ENCODE data around the gene GSTP1.

Gene GSTP1

DNA sequence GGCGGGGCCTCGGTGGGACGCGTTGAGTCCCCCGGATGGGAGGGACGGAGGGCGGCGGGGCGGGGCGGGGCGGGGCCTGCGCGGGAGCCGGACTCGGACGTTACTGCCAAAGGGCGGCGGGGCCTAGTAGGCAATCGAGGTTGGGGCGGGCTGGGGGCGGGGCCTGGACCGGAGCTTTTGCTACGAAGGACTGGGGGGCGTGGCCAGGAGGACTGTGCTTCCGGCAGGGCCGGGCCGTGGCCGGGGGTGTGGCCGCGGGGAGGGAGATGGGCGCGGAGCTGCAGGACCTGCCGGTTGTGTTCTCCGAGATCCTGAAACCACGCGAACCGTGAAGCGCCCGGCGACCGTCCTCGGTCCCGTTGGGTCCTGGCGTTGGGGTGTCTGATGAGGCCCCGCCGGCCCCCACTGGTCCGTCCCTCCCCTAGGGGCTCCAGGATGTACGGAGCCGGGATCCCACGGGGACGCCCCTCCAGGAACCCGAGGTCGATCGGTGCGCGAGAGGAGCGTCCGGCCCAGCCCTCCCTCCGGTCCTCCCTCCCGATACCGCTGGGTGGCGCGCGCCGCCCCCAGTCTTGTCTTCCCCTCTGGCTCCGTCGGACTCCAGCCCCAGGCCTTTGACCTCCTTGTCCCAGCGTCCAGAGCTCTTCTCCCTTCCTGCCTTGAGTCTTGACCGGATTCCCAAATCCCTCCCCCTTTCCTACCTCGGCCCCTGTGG lies 46.8 kb downstream of the GSTP1 start:
- no peaks in the 10 kb centered on the region for H3K9me3 ChIP-seq (ENCODE audit: control insufficient read depth, insufficient read depth, low read length)
- H3K4me3 ChIP-seq (ENCODE audit: low read length): peak overlapping the region; percentile 92
- no peaks in the 10 kb centered on the region; the same call in none of the 2 replicates for H3K79me2 ChIP-seq (ENCODE audit: control insufficient read depth, low read length)
- TF ChIP-seq EZH2phosphoT487 (IDR thresholded peaks at IDR 0.05; ENCODE audit: borderline replicate concordance, low read length): no peak
- TF ChIP-seq, protein P1, sequence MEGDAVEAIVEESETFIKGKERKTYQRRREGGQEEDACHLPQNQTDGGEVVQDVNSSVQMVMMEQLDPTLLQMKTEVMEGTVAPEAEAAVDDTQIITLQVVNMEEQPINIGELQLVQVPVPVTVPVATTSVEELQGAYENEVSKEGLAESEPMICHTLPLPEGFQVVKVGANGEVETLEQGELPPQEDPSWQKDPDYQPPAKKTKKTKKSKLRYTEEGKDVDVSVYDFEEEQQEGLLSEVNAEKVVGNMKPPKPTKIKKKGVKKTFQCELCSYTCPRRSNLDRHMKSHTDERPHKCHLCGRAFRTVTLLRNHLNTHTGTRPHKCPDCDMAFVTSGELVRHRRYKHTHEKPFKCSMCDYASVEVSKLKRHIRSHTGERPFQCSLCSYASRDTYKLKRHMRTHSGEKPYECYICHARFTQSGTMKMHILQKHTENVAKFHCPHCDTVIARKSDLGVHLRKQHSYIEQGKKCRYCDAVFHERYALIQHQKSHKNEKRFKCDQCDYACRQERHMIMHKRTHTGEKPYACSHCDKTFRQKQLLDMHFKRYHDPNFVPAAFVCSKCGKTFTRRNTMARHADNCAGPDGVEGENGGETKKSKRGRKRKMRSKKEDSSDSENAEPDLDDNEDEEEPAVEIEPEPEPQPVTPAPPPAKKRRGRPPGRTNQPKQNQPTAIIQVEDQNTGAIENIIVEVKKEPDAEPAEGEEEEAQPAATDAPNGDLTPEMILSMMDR (IDR thresholded peaks at IDR 0.05; ENCODE audit: low read depth, low read length, poor library complexity, severe bottlenecking): peak; percentile 88
- peaks cover 6% of the 10 kb centered on the region; the same call in 1 of the 2 replicates for H3K36me3 ChIP-seq (ENCODE audit: control insufficient read depth, low read length)
- peak overlapping the region; percentile 75 for H3K27ac ChIP-seq (ENCODE audit: low read depth, low read length)
- peak overlapping the region; percentile 96 for H3K4me2 ChIP-seq (ENCODE audit: low read length)
- peaks cover 2% of the 10 kb centered on the region; the same call in 1 of the 2 replicates for H3F3A ChIP-seq (ENCODE audit: control insufficient read depth, insufficient read depth)
- no peaks in the 10 kb centered on the region for H4K20me1 ChIP-seq (ENCODE audit: control insufficient read depth, insufficient read depth, low read depth, low read length)
- H3K4me1 ChIP-seq (ENCODE audit: control insufficient read depth, low read length): peaks cover 30% of the 10 kb centered on the region
- no peaks in the 10 kb centered on the region for H3K9me2 ChIP-seq (replicated peaks; ENCODE audit: control insufficient read depth, low read length)
- no peaks in the 10 kb centered on the region for H3K27me3 ChIP-seq (ENCODE audit: control insufficient read depth, low read length)

DNA sequence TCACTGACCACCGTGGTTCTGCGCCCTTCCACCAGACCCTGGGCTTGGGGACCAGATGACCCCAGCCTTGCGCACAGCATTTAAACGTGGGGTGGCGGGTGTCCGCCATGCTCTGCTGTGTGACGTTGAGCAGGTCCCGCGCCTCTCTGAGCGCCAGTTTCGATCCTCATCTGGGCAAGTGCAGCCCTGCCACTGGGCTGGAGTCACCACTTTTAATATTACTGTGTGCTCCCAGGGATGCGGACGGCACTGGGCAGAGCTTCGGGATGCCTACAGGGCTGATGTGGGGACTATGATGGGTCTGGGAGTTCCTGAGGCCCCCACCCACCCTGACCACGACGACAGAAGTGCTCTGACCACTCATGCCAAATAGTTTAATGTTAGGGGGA lies 47.3 kb downstream of the GSTP1 start:
- Histone ChIP-seq H3F3A (ENCODE audit: control insufficient read depth, insufficient read depth) (no peaks in the 10 kb centered on the region), H3K27ac (ENCODE audit: low read depth, low read length) (peak overlapping the region; percentile 52; the same call in 1 of the 2 replicates), H3K9me3 (ENCODE audit: control insufficient read depth, insufficient read depth, low read length) (no peaks in the 10 kb centered on the region), H3K36me3 (ENCODE audit: control insufficient read depth, low read length) (peaks cover 6% of the 10 kb centered on the region; the same call in 1 of the 2 replicates), H4K20me1 (ENCODE audit: control insufficient read depth, insufficient read depth, low read depth, low read length) (no peaks in the 10 kb centered on the region), H3K4me2 (ENCODE audit: low read length) (peak overlapping the region; percentile 96), H3K9me2 (replicated peaks; ENCODE audit: control insufficient read depth, low read length) (no peaks in the 10 kb centered on the region), H3K4me3 (ENCODE audit: low read length) (peak overlapping the region; percentile 92), H3K27me3 (ENCODE audit: control insufficient read depth, low read length) (no peaks in the 10 kb centered on the region), H3K4me1 (ENCODE audit: control insufficient read depth, low read length) (peaks cover 30% of the 10 kb centered on the region), H3K79me2 (ENCODE audit: control insufficient read depth, low read length) (no peaks in the 10 kb centered on the region; the same call in none of the 2 replicates)
- no peak for TF ChIP-seq EZH2phosphoT487 (IDR thresholded peaks at IDR 0.05; ENCODE audit: borderline replicate concordance, low read length)
- TF ChIP-seq, protein P1 (IDR thresholded peaks at IDR 0.05; ENCODE audit: low read depth, low read length, poor library complexity, severe bottlenecking): peak; percentile 12

DNA sequence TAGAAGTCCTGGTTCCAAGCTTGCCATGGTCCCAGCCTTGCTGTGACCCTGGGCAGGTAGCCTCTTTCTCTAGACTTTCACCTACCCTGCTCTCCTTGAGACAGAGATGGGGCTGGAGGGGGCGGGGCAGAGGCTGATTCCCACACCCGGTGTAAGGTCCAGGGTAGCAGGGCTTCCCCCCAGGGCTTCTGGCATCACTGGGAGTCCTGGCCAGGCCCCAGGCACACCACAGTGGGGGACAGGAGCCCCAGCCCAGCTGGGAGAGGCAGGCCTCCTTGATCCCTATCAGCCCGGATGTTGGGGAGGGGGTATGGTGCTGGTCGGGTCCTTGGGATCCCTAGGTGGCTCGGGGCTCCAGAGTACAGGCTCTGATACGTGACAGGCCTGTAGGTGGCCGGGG lies 47.8 kb downstream of the GSTP1 start:
- no peaks in the 10 kb centered on the region for H3K27me3 ChIP-seq (ENCODE audit: control insufficient read depth, low read length)
- H3K4me1 ChIP-seq (ENCODE audit: control insufficient read depth, low read length): peaks cover 30% of the 10 kb centered on the region
- H3K9me3 ChIP-seq (ENCODE audit: control insufficient read depth, insufficient read depth, low read length): no peaks in the 10 kb centered on the region
- TF ChIP-seq EZH2phosphoT487 (IDR thresholded peaks at IDR 0.05; ENCODE audit: borderline replicate concordance, low read length): no peak
- TF ChIP-seq, protein P1 (IDR thresholded peaks at IDR 0.05; ENCODE audit: low read depth, low read length, poor library complexity, severe bottlenecking): no peak
- H3K27ac ChIP-seq (ENCODE audit: low read depth, low read length): no peak overlapping the region
- no peaks in the 10 kb centered on the region for H3F3A ChIP-seq (ENCODE audit: control insufficient read depth, insufficient read depth)
- peaks cover 6% of the 10 kb centered on the region; the same call in 1 of the 2 replicates for H3K36me3 ChIP-seq (ENCODE audit: control insufficient read depth, low read length)
- no peaks in the 10 kb centered on the region for H4K20me1 ChIP-seq (ENCODE audit: control insufficient read depth, insufficient read depth, low read depth, low read length)
- no peaks in the 10 kb centered on the region for H3K9me2 ChIP-seq (replicated peaks; ENCODE audit: control insufficient read depth, low read length)
- no peak overlapping the region for H3K4me3 ChIP-seq (ENCODE audit: low read length)
- H3K4me2 ChIP-seq (ENCODE audit: low read length): no peak overlapping the region
- no peaks in the 10 kb centered on the region; the same call in none of the 2 replicates for H3K79me2 ChIP-seq (ENCODE audit: control insufficient read depth, low read length)
